NCI-H774 (cell line): Measurements from ENCODE around the gene TM4SF5.
"Not testable (repeated sequence)": the region's sequence is repeated elsewhere in the genome, so short reads cannot be mapped to it uniquely, and the experiment has no call there.

ENCODE experiments used
- DNase-seq: peaks from one replicate; lab custom pipeline; 2025; lab: John Stamatoyannopoulos, UW

The TM4SF5 gene

DNA sequence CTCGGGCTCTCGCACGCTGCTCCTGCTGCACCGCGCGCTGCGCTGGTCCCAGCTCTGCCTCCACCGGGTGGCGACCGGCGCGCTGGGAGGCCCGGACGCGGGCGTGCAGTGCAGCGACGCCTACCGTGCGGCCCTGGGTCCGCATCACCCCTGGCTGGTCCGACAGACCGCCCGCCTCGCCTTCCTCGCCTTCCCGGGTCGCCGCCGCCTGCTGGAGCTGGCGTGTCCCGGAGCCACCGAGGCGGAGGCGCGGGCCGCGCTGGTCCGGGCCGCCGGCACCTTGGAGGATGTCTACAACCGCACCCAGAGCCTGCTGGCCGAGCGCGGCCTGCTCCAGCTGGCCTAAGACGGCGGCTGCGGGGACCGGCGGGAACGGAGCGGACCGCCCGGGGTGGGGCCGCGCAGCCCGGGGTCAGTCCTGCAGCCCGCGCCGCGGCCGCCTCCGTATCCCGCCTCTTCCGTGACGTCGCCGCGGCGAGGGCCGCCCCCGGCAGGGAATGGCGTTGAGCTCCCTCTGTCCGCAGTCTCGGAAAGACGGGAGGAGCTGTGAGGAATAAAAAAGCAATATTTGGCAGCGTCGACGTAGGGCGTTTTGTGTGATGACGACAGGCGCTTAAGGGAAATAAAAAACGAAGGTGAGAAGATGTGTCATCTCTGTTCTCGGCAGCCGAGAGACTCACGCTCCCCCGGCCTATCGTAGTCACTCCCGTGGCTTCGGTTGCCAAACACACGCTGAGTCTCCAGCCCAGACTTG lies 18.4 kb downstream of the TM4SF5 start:
- peak; percentile 53 for DNase-seq

- no peak for DNase-seq
Measured at GRCh38 chr17:4790705-4791088, 19.0 kb downstream of the TM4SF5 start.

GRCh38 chr17:4795168-4795567 lies 23.5 kb downstream of the TM4SF5 start:
- no peak for DNase-seq

- DNase-seq = no peak
Measured at GRCh38 chr17:4796552-4796920, 24.9 kb downstream of the TM4SF5 start.

- DNase-seq = no peak
Measured at GRCh38 chr17:4800462-4801196, 28.9 kb downstream of the TM4SF5 start.

GRCh38 chr17:4802228-4802627 lies 30.5 kb downstream of the TM4SF5 start, which contains the start of gene C17orf114:
C17orf114 (minus strand) TSS chr17:4802328.
- DNase-seq = no peak

- no peak for DNase-seq
Measured at GRCh38 chr17:4806456-4806776, 34.7 kb downstream of the TM4SF5 start.

- peak; percentile 71 for DNase-seq
Measured at GRCh38 chr17:4806777-4807604, 35.3 kb downstream of the TM4SF5 start, which contains the start of gene PLD2. PLD2 (plus strand) TSS chr17:4807152; CDS start chr17:4807773, 621 bp downstream.

DNA sequence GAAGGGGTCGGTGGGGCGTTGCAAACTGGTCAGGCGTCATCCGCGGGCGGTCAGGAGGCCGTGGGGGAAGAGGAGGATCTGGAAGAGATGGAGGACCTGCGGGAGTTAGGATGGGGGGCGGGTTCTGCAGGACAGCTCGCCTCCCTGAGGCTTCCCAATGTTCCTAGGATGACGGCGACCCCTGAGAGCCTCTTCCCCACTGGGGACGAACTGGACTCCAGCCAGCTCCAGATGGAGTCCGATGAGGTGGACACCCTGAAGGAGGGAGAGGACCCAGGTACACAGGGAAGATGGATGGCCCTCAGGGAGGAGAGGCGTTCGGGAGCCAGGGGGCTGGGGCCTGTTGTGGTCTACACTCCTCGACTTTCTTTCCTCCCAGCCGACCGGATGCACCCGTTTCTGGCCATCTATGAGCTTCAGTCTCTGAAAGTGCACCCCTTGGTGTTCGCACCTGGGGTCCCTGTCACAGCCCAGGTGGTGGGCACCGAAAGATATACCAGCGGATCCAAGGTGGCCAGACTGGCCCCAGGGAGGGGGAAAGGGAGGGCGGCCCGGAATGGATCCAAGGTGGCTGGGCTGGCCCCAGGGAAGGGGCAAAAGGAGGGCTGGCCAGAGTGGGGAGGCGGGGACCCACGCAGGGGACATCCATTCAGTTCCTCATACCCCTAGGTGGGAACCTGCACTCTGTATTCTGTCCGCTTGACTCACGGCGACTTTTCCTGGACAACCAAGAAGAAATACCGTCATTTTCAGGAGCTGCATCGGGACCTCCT lies 36.1 kb downstream of the TM4SF5 start:
- DNase-seq = no peak

DNA sequence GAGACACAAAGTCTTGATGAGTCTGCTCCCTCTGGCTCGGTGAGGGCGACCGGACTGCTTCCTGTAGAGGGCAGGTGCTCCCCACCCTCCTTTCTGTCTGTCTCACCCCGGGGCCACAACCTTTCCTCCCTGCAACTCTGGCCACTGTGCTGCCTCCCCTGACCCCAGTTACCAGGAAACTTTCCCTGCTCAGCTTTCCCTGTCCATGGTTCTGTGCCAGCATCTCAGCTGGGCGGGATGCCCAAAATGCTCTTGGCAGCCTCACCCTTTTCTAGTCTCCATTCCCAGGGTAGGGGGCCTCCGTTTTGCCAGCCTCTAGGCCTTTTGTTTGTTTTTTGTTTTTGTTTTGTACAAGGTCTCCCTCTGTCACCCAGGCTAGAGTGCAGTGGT lies 36.7 kb downstream of the TM4SF5 start:
- no peak for DNase-seq

DNA sequence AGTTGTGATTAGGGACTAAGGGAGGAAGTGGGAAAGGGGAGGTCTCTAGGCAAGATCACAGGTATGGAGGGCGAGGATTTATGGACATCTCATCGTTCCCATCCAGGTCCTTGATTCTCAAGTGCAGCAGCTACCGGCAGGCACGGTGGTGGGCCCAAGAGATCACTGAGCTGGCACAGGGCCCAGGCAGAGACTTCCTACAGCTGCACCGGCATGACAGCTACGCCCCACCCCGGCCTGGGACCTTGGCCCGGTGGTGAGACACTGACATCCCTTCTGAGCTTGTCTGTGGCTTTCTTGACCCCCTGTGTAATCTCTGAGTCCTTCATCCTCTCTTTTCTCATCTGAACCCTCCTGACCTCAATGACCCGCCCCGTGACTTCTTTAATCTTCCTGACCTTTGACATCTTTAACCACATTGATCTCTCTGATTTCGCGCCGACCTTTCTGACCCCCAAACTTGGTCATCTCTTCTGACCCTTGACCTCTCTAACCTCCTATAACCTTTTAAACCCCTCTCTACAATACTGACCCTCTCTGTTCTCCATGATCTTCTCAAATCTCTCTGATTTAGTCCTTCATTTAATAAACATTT lies 39.1 kb downstream of the TM4SF5 start:
- no peak for DNase-seq

DNA sequence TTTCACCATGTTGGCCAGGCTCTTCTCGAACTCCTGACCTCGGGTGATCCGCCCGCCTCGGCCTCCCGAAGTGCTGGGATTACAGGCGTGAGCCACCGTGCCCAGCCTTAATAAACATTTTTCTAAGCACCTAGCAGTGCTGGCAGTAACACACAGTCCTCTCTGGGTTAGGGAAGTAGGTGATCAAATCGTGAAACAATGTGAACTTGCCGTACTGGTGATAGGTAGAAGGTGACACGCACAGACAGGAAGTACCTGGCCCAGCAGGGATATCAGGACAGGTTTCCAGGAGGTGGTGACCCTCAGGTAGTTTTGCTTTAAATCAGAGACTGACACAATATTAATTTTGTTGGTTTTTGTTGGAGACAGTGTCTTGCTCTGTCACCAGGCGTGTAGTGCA lies 39.8 kb downstream of the TM4SF5 start:
- no peak for DNase-seq

DNA sequence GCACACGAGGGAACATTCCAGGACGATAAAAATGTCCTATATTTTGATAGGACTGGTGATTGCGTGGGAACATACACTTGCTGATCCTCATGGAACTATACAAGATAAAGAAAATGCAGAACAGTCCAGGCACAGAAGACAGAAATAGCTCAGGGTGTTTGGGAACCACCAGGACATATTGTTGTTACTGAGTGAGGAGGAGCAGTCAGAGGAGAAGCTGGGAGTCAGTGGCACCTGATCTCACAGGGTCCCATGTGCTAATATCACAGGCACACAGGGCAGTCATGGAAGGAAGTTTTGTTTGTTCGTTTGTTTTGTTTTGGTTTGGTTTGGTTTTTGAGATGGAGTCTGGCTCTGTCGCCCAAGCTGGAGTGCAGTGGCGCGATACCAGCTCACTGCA lies 41.0 kb downstream of the TM4SF5 start:
- DNase-seq = no peak

- DNase-seq = no peak
Measured at GRCh38 chr17:4815043-4815675, 43.5 kb downstream of the TM4SF5 start.

GRCh38 chr17:4816826-4817225 lies 45.1 kb downstream of the TM4SF5 start:
- no peak for DNase-seq

DNA sequence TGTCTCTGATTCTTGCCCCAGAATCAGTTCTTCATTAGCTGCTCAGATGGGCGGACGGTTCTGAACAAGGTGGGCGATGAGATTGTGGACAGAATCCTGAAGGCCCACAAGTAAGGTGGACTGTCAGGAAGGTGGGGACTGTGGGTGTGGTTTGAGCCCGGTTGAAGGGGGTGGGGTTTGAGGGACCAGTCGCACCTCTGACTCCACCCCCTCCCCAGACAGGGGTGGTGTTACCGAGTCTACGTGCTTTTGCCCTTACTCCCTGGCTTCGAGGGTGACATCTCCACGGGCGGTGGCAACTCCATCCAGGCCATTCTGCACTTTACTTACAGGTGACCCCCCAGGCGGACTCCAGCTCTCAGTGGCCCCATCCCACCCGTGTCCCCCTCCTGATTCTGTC lies 46.6 kb downstream of the TM4SF5 start:
- DNase-seq = no peak

GRCh38 chr17:4822835-4823234 lies 51.1 kb downstream of the TM4SF5 start:
- no peak for DNase-seq

DNA sequence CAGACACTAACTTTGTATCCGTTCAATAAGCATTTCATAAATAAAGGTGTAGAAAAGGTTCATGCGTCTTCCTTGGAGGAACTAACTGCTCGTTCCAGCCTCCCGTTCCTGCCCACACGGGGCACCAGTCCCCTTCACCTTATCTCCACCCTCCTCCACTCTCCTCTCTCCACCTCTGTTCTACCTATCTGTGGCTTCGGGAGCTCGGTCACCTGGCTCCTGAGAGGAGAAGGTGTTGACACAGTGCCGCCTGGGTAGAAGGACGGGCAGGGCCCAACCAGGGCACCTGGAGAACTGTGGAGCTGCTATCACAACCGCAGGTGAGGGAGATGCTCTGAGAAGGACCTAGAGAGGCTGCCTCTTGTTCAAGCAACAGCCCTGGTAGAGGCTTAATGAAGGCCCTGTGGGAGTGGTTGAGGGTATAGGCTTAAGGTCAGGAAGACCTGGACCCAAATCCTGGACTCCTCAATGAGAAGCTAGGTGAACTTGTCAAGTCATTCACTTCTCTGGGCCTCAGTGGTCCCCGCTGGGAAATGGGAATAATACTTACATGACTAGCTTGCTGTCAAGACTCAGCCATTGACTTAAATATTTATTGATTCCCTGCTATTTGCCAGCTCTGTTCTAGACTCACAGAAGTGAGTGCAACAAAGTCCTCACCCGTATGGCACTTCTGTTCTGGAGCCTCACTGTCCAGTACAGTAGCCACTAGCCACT lies 51.8 kb downstream of the TM4SF5 start:
- no peak for DNase-seq

- no peak for DNase-seq
Measured at GRCh38 chr17:4827399-4827798, 55.7 kb downstream of the TM4SF5 start.

GRCh38 chr17:4832829-4833177 lies 61.1 kb downstream of the TM4SF5 start:
- DNase-seq = not testable (repeated sequence)
